GM12878 (cell line): ENCODE measurements around the gene LAMA2. TPM values are rescaled to one million over a fixed set of nuclear protein-coding genes. Genes with fewer than 3 reads are reported as not detected.

Experiments used
- ATAC-seq: fragments of 200-7000 bp; cut with Tn5 transposase; 3 replicates; pipeline ENCODE4 v1.9.1; 2020; ENCODE audit warnings: mild to moderate bottlenecking, moderate library complexity
- BruUV-seq: library from RNA; stranded (reverse); fragments of 400-500 nt; replicated peaks from 2 replicates; lab custom pipeline; 2021; lab: Mats Ljungman, UMichigan
- CTCF ChIA-PET: fragments of 300-600 bp; sonication (Branson Sonifier 250); formaldehyde crosslinking; extraction: SDS; loops from one replicate; lab custom pipeline; 2021; ENCODE audit warnings: inconsistent platforms; lab: Yijun Ruan, JAX
- POLR2A ChIA-PET: fragments of 350-600 bp; formaldehyde crosslinking; extraction: SDS; loops from one replicate; lab custom pipeline; 2021; ENCODE audit warnings: inconsistent platforms; lab: Charles Lee
- RAD21 ChIA-PET: fragments of 300-600 bp; sonication (Branson Sonifier 250); formaldehyde crosslinking; loops from one replicate; lab custom pipeline; 2023; ENCODE audit warnings: antibody characterized with exemption; ENCODE audit not compliant: unreplicated experiment; lab: Charles Lee
- SMC1A ChIA-PET: fragments of 300-600 bp; sonication (Branson Sonifier 250); formaldehyde crosslinking; loops from one replicate; lab custom pipeline; 2023; ENCODE audit not compliant: unreplicated experiment, uncharacterized antibody; lab: Charles Lee
- DNase-seq: peaks from one replicate; pipeline ENCODE4 v3.0.0-alpha.2; 2011; ENCODE audit warnings: low read depth, low spot score
- FAIRE-seq: peaks from 3 replicates; lab custom pipeline; 2011; peaks lifted over from hg19 to GRCh38; lab: Jason Lieb, UNC
- H2AFZ ChIP-seq: 2 replicates; pipeline ENCODE4 v1.6.0; 2011; ENCODE audit warnings: low read depth, low read length, control low read depth; ENCODE audit not compliant: control insufficient read depth
- H3K27ac ChIP-seq: 2 replicates; pipeline ENCODE4 v1.5.1; 2011; ENCODE audit warnings: control low read depth; ENCODE audit not compliant: control insufficient read depth, insufficient read depth
- H3K27me3 ChIP-seq, 2 experiments: replicated peaks in 1 of 2; 2 replicates each; pipeline versions ENCODE4 v1.6.0 to v1.6.1; 2011; ENCODE audit warnings: low read length in 1 of 2; ENCODE audit not compliant: control insufficient read depth in 2 of 2, insufficient read depth in 2 of 2
- H3K36me3 ChIP-seq, 2 experiments: 2 replicates each; pipeline ENCODE4 v1.5.1; 2011; ENCODE audit warnings: low read length in 1 of 2; ENCODE audit not compliant: control insufficient read depth in 2 of 2, insufficient read depth in 2 of 2
- H3K4me1 ChIP-seq: 2 replicates; pipeline ENCODE4 v1.6.1; 2011; ENCODE audit warnings: mild to moderate bottlenecking, low read length, moderate library complexity, mixed read lengths; ENCODE audit not compliant: control insufficient read depth, insufficient read depth
- H3K4me2 ChIP-seq: 2 replicates; pipeline ENCODE4 v1.6.0; 2011; ENCODE audit warnings: control low read depth; ENCODE audit not compliant: control insufficient read depth, insufficient read depth
- H3K4me3 ChIP-seq: fragments of 200-600 bp; sonication (generic); 2 replicates; pipeline ENCODE4 v1.5.1; 2016
- H3K79me2 ChIP-seq: 2 replicates; pipeline ENCODE4 v1.6.0; 2011; ENCODE audit warnings: low read length; ENCODE audit not compliant: control insufficient read depth, insufficient read depth
- H3K9ac ChIP-seq: 2 replicates; pipeline ENCODE4 v1.8.0; 2011; ENCODE audit warnings: low read length, control low read depth, mixed read lengths; ENCODE audit not compliant: control insufficient read depth, insufficient read depth
- H3K9me3 ChIP-seq: replicated peaks from 3 replicates; pipeline ENCODE4 v1.5.1; 2011; ENCODE audit warnings: mild to moderate bottlenecking, low read length; ENCODE audit not compliant: control insufficient read depth, insufficient read depth
- H4K20me1 ChIP-seq: 2 replicates; pipeline ENCODE4 v1.6.0; 2011; ENCODE audit not compliant: control insufficient read depth, insufficient read depth
- ASH2L ChIP-seq: fragments of 300-600, 200-600 bp; sonication (generic); IDR thresholded peaks from 2 replicates; pipeline ENCODE4 v1.6.1; 2017; ENCODE audit warnings: low read depth, mild to moderate bottlenecking, borderline replicate concordance
- GABPA ChIP-seq: IDR thresholded peaks from 2 replicates; pipeline ENCODE4 v1.6.1; 2014; ENCODE audit warnings: antibody characterized with exemption, low read depth, mild to moderate bottlenecking, inconsistent platforms
- HDGF ChIP-seq: fragments of 450-650 bp; IDR thresholded peaks from 2 replicates; pipeline ENCODE4 v1.6.1; 2016; ENCODE audit warnings: antibody characterized with exemption
- MTA2 ChIP-seq: fragments of 450-650 bp; IDR thresholded peaks from 2 replicates; pipeline ENCODE4 v1.6.1; 2016; ENCODE audit warnings: low read depth, mild to moderate bottlenecking, moderate library complexity
- MXI1 ChIP-seq: fragments of 150-350 bp; IDR thresholded peaks from 2 replicates; pipeline ENCODE4 v1.6.1; 2011; ENCODE audit warnings: low read depth, mild to moderate bottlenecking, inconsistent platforms, low read length, improper control_type of control experiment
- POLR2AphosphoS2 ChIP-seq: IDR thresholded peaks from 2 replicates; pipeline ENCODE4 v1.6.1; 2011; ENCODE audit warnings: low read depth, mild to moderate bottlenecking, low read length, improper control_type of control experiment, moderate library complexity
- POU2F2 ChIP-seq: IDR thresholded peaks from 3 replicates; pipeline ENCODE4 v1.6.1; 2011; ENCODE audit warnings: low read depth, mild to moderate bottlenecking, low read length, borderline replicate concordance
- RB1 ChIP-seq: fragments of 450-650 bp; formaldehyde crosslinking; IDR thresholded peaks from 2 replicates; pipeline ENCODE4 v1.6.1; 2017; ENCODE audit warnings: mild to moderate bottlenecking, borderline replicate concordance
- SIX5 ChIP-seq: IDR thresholded peaks from 2 replicates; pipeline ENCODE4 v1.6.1; 2011; ENCODE audit warnings: mild to moderate bottlenecking, low read depth, low read length, moderate library complexity; ENCODE audit not compliant: severe bottlenecking
- TCF7 ChIP-seq: IDR thresholded peaks from 2 replicates; pipeline ENCODE4 v1.6.1; 2014; ENCODE audit warnings: antibody characterized with exemption, borderline replicate concordance
- WGBS: methylation state at CpG from one replicate; pipeline ENCODE4 v1.1.6; 2016; ENCODE audit warnings: low lambda C conversion rate; ENCODE audit not compliant: insufficient replicate concordance, insufficient coverage; ENCODE audit errors: missing lambda C conversion rate; 5-methylcytosine and 5-hydroxymethylcytosine counted together
- in situ Hi-C: fragments of 300-500 bp; cut with MboI; formaldehyde crosslinking; loops from 9 replicates; pipeline ENCODE4 v1.14.3; 2018; ENCODE audit warnings: mixed read lengths
- intact Hi-C: fragments of 100-400 bp; cut with micrococcal nuclease; formaldehyde crosslinking; loops from one replicate; pipeline ENCODE4 v1.14.2; 2022; ENCODE audit not compliant: unreplicated experiment
- polyA plus RNA-seq, 11 experiments: library from polyadenylated mRNA; depleted of rRNA in 4 of 11; unstranded in 6 of 11; stranded (reverse) in 5 of 11; fragments of >200 nt; fragmentation: Nextera tagmentation in 4 of 11; fragmentation: Illumina TruSeq in 1 of 11; extraction: Ambion mirVana in 4 of 11; extraction: Trizol in 1 of 11; gene quantifications; 1 replicate in 1 of 11; 2 replicates in 10 of 11; pipeline versions ENCODE4 v1.2.1 to v1.2.3, GENCODE V29; 2011 to 2016; ENCODE audit warnings: inconsistent platforms in 2 of 11, missing spikeins in 2 of 11, low read depth in 1 of 11
- total RNA-seq, 4 experiments: library from RNA; depleted of rRNA in 3 of 4; stranded (reverse); fragments of >200 nt in 3 of 4; fragmentation: Illumina TruSeq in 1 of 4; extraction: Trizol in 1 of 4; gene quantifications; 2 replicates each; pipeline versions ENCODE4 v1.2.1 to v1.2.3, GENCODE V29; 2013 to 2021
- TF ChIP-seq, protein P1 (sequence below): IDR thresholded peaks from 2 replicates; pipeline ENCODE4 v1.6.1; 2011; ENCODE audit warnings: low read depth, low read length, improper control_type of control experiment, borderline replicate concordance
- TF ChIP-seq, protein P2 (sequence below): fragments of 450-650 bp; IDR thresholded peaks from 2 replicates; pipeline ENCODE4 v1.6.1; 2017; ENCODE audit warnings: mild to moderate bottlenecking, moderate library complexity
- TF ChIP-seq, protein P3 (sequence below): fragments of 450-650 bp; IDR thresholded peaks from 2 replicates; pipeline ENCODE4 v1.6.1; 2016; ENCODE audit warnings: mild to moderate bottlenecking
- TF ChIP-seq, protein P4 (sequence below): fragments of 450-650 bp; IDR thresholded peaks from 2 replicates; pipeline ENCODE4 v1.6.1; 2016; ENCODE audit warnings: mild to moderate bottlenecking

The LAMA2 gene
- total and polyA plus RNA-seq, 10 of the 15 experiments (the other 5 are each of a cell fraction or from before 2014, with no cell fraction given) = 0.04 to 2.0 (median 0.37) TPM; not detected in 1

DNA sequence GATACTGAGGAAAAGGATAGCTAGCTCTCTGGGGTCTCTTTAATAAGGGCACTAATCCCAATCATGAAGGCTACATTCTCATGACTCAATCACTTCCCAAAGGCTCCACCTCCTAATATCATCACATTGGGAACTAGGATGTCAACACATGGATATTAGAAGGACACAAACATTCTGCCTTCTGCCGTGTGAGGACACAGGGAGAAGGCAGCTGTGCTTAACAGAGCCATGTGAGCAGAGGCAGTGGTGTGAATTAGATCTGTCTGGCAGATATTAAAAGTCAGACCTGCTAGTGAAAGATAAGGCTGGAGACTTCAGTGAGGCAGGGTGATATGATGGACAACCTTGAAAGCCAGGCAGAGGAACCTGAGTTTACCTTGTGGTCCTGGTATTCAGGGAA lies 485.1 kb downstream of the LAMA2 start:
- Histone ChIP-seq H3K36me3 (no peaks in the 10 kb centered on the region), H3K4me3 (no peak overlapping the region), H3K9me3 (no peaks in the 10 kb centered on the region), H4K20me1 (no peaks in the 10 kb centered on the region), H3K4me2 (no peak overlapping the region), H3K27ac (no peak overlapping the region), H3K4me1 (no peaks in the 10 kb centered on the region), H3K9ac (no peak overlapping the region), H3K27me3 (no peaks in the 10 kb centered on the region; a peak in 1 of 4 replicates), H2AFZ (no peak overlapping the region), H3K79me2 (no peaks in the 10 kb centered on the region)
- 19% methylated on average over 1 of the region's 1 CpG for WGBS
- intact Hi-C loops = no loop called here
- ChIA-PET CTCF (no interaction called here), SMC1A (no interaction called here), POLR2A (interaction anchor here (0.5 kb wide), 1 partner anchor 1746 kb away, joined by 4 read pairs; no protein-coding TSS in a partner anchor), RAD21 (no interaction called here)
- in situ Hi-C loops = no loop called here
- ATAC-seq (no peak), FAIRE-seq (no peak), DNase-seq (no peak)
- BruUV-seq = no TSS peak
- no peak for TF ChIP-seq SIX5
- no peak for TF ChIP-seq POU2F2
- TF ChIP-seq, protein P1, sequence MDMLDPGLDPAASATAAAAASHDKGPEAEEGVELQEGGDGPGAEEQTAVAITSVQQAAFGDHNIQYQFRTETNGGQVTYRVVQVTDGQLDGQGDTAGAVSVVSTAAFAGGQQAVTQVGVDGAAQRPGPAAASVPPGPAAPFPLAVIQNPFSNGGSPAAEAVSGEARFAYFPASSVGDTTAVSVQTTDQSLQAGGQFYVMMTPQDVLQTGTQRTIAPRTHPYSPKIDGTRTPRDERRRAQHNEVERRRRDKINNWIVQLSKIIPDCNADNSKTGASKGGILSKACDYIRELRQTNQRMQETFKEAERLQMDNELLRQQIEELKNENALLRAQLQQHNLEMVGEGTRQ = no peak
- no peak for TF ChIP-seq GABPA
- TF ChIP-seq, protein P2, sequence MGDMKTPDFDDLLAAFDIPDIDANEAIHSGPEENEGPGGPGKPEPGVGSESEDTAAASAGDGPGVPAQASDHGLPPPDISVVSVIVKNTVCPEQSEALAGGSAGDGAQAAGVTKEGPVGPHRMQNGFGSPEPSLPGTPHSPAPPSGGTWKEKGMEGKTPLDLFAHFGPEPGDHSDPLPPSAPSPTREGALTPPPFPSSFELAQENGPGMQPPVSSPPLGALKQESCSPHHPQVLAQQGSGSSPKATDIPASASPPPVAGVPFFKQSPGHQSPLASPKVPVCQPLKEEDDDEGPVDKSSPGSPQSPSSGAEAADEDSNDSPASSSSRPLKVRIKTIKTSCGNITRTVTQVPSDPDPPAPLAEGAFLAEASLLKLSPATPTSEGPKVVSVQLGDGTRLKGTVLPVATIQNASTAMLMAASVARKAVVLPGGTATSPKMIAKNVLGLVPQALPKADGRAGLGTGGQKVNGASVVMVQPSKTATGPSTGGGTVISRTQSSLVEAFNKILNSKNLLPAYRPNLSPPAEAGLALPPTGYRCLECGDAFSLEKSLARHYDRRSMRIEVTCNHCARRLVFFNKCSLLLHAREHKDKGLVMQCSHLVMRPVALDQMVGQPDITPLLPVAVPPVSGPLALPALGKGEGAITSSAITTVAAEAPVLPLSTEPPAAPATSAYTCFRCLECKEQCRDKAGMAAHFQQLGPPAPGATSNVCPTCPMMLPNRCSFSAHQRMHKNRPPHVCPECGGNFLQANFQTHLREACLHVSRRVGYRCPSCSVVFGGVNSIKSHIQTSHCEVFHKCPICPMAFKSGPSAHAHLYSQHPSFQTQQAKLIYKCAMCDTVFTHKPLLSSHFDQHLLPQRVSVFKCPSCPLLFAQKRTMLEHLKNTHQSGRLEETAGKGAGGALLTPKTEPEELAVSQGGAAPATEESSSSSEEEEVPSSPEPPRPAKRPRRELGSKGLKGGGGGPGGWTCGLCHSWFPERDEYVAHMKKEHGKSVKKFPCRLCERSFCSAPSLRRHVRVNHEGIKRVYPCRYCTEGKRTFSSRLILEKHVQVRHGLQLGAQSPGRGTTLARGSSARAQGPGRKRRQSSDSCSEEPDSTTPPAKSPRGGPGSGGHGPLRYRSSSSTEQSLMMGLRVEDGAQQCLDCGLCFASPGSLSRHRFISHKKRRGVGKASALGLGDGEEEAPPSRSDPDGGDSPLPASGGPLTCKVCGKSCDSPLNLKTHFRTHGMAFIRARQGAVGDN = no peak
- TF ChIP-seq RB1 = no peak
- TF ChIP-seq, protein P3, sequence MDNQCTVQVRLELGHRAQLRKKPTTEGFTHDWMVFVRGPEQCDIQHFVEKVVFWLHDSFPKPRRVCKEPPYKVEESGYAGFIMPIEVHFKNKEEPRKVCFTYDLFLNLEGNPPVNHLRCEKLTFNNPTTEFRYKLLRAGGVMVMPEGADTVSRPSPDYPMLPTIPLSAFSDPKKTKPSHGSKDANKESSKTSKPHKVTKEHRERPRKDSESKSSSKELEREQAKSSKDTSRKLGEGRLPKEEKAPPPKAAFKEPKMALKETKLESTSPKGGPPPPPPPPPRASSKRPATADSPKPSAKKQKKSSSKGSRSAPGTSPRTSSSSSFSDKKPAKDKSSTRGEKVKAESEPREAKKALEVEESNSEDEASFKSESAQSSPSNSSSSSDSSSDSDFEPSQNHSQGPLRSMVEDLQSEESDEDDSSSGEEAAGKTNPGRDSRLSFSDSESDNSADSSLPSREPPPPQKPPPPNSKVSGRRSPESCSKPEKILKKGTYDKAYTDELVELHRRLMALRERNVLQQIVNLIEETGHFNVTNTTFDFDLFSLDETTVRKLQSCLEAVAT = no peak
- TF ChIP-seq HDGF = no peak
- TF ChIP-seq, protein P4, sequence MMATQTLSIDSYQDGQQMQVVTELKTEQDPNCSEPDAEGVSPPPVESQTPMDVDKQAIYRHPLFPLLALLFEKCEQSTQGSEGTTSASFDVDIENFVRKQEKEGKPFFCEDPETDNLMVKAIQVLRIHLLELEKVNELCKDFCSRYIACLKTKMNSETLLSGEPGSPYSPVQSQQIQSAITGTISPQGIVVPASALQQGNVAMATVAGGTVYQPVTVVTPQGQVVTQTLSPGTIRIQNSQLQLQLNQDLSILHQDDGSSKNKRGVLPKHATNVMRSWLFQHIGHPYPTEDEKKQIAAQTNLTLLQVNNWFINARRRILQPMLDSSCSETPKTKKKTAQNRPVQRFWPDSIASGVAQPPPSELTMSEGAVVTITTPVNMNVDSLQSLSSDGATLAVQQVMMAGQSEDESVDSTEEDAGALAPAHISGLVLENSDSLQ = no peak
- no peak for TF ChIP-seq MTA2
- no peak for TF ChIP-seq TCF7
- no peak for TF ChIP-seq MXI1
- TF ChIP-seq ASH2L = no peak
- no peak for TF ChIP-seq POLR2AphosphoS2
